PC-9 (cell line): ENCODE results near the gene TRIM56. TPM values are rescaled to one million over a fixed set of nuclear protein-coding genes. Genes with fewer than 3 reads are reported as not detected.

Experiments
- BruUV-seq: library from RNA; stranded (reverse); fragments of 400-500 nt; replicated peaks from 2 replicates; lab custom pipeline; 2021; lab: Mats Ljungman, UMichigan
- CTCF ChIA-PET: fragments of 300-600 bp; sonication (Branson Sonifier 250); formaldehyde crosslinking; loops from one replicate; lab custom pipeline; 2022; ENCODE audit warnings: antibody characterized with exemption; lab: Charles Lee
- POLR2A ChIA-PET: fragments of 300-600 bp; sonication (Branson Sonifier 250); formaldehyde crosslinking; loops from one replicate; lab custom pipeline; 2022; ENCODE audit warnings: antibody characterized with exemption; ENCODE audit not compliant: unreplicated experiment; lab: Charles Lee
- DNase-seq, 2 experiments: peaks; one replicate each; pipeline versions ENCODE4 v3.0.0 to v3.0.0-alpha.2; 2015 to 2022; ENCODE audit warnings: mixed read lengths in 1 of 2
- H2AFZ ChIP-seq: fragments of 200-600 bp; sonication (generic); 2 replicates; pipeline ENCODE4 v1.8.1; 2017; ENCODE audit warnings: antibody characterized with exemption
- H3F3A ChIP-seq: fragments of 200-600 bp; sonication (generic); 2 replicates; pipeline ENCODE4 v1.8.1; 2017; ENCODE audit warnings: antibody characterized with exemption, mild to moderate bottlenecking, low read depth; ENCODE audit not compliant: insufficient read depth
- H3K27ac ChIP-seq: fragments of 200-600 bp; sonication (generic); 2 replicates; pipeline ENCODE4 v1.6.1; 2016; ENCODE audit warnings: mixed run types
- H3K27me3 ChIP-seq: fragments of 200-600 bp; sonication (generic); 2 replicates; pipeline ENCODE4 v1.6.1; 2016; ENCODE audit warnings: low read depth, mixed run types; ENCODE audit not compliant: insufficient read depth
- H3K36me3 ChIP-seq: fragments of 200-600 bp; sonication (generic); 2 replicates; pipeline ENCODE4 v1.6.1; 2016; ENCODE audit warnings: low read depth, mixed run types
- H3K4me1 ChIP-seq: fragments of 200-600 bp; sonication (generic); replicated peaks from 2 replicates; pipeline ENCODE4 v1.6.1; 2016; ENCODE audit warnings: mixed run types; ENCODE audit not compliant: insufficient read depth
- H3K4me2 ChIP-seq: fragments of 200-600 bp; sonication (generic); 2 replicates; pipeline ENCODE4 v1.6.1; 2017; ENCODE audit warnings: mixed run types
- H3K4me3 ChIP-seq: fragments of 200-600 bp; sonication (generic); 2 replicates; pipeline ENCODE4 v1.6.1; 2016; ENCODE audit warnings: mixed run types
- H3K79me2 ChIP-seq: fragments of 200-600 bp; sonication (generic); 2 replicates; pipeline ENCODE4 v1.6.1; 2017; ENCODE audit warnings: low read depth, mixed run types
- H3K9me2 ChIP-seq: fragments of 200-600 bp; sonication (generic); 2 replicates; pipeline ENCODE4 v1.8.1; 2017; ENCODE audit warnings: mild to moderate bottlenecking; ENCODE audit not compliant: insufficient read depth
- H3K9me3 ChIP-seq: fragments of 200-600 bp; sonication (generic); 2 replicates; pipeline ENCODE4 v1.8.1; 2016; ENCODE audit warnings: low read depth; ENCODE audit not compliant: insufficient read depth
- H4K20me1 ChIP-seq: fragments of 200-600 bp; sonication (generic); 2 replicates; pipeline ENCODE4 v1.8.1; 2017; ENCODE audit not compliant: insufficient read depth
- EZH2 ChIP-seq: fragments of 200-600 bp; sonication (generic); IDR thresholded peaks from 2 replicates; pipeline ENCODE4 v1.8.0; 2017; ENCODE audit warnings: antibody characterized with exemption, low read depth
- intact Hi-C: fragments of 100-400 bp; cut with micrococcal nuclease; formaldehyde crosslinking; loops from one replicate; pipeline ENCODE4 v1.10.0; 2022; ENCODE audit not compliant: unreplicated experiment
- total RNA-seq: library from RNA; stranded (reverse); gene quantifications from 2 replicates; pipeline ENCODE4 v1.2.3, GENCODE V29; 2021
- TF ChIP-seq, protein P1 (sequence below): fragments of 200-600 bp; sonication (generic); conservative IDR thresholded peaks from 2 replicates; pipeline ENCODE4 v1.6.1; 2017; ENCODE audit warnings: mixed run types, antibody characterized with exemption, mild to moderate bottlenecking, moderate library complexity

Gene TRIM56
- total RNA-seq, 1 experiment from 2014 or later = 72.3 TPM

- Histone ChIP-seq H3K4me3 (no peak overlapping the region), H2AFZ (no peak overlapping the region), H3K27ac (no peak overlapping the region), H3K27me3 (no peaks in the 10 kb centered on the region), H3F3A (peaks cover 44% of the 10 kb centered on the region), H3K4me2 (no peak overlapping the region), H3K4me1 (peaks cover 28% of the 10 kb centered on the region), H4K20me1 (no peaks in the 10 kb centered on the region; the same call in 1 of the 2 replicates), H3K36me3 (no peaks in the 10 kb centered on the region), H3K9me2 (no peaks in the 10 kb centered on the region), H3K9me3 (no peaks in the 10 kb centered on the region), H3K79me2 (0 out of 2 replicates have a peak, but pooled peaks cover 8% of the 10 kb centered on the region)
- ChIA-PET POLR2A (interaction anchor here (0.7 kb wide), 1 partner anchor 21 kb away, joined by 3 read pairs; no protein-coding TSS in a partner anchor), CTCF (no interaction called here)
- TF ChIP-seq EZH2 = no peak
- TF ChIP-seq, protein P1, sequence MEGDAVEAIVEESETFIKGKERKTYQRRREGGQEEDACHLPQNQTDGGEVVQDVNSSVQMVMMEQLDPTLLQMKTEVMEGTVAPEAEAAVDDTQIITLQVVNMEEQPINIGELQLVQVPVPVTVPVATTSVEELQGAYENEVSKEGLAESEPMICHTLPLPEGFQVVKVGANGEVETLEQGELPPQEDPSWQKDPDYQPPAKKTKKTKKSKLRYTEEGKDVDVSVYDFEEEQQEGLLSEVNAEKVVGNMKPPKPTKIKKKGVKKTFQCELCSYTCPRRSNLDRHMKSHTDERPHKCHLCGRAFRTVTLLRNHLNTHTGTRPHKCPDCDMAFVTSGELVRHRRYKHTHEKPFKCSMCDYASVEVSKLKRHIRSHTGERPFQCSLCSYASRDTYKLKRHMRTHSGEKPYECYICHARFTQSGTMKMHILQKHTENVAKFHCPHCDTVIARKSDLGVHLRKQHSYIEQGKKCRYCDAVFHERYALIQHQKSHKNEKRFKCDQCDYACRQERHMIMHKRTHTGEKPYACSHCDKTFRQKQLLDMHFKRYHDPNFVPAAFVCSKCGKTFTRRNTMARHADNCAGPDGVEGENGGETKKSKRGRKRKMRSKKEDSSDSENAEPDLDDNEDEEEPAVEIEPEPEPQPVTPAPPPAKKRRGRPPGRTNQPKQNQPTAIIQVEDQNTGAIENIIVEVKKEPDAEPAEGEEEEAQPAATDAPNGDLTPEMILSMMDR = no peak
- DNase-seq = no peak
- intact Hi-C loops = no loop called here
- no TSS peak for BruUV-seq
These were observed 11.7 kb downstream of the TRIM56 start for GRCh38 chr7:101096957-101097347.

GRCh38 chr7:101097561-101097960, 12.3 kb downstream of the TRIM56 start:
- H3K27ac ChIP-seq = no peak overlapping the region

DNA sequence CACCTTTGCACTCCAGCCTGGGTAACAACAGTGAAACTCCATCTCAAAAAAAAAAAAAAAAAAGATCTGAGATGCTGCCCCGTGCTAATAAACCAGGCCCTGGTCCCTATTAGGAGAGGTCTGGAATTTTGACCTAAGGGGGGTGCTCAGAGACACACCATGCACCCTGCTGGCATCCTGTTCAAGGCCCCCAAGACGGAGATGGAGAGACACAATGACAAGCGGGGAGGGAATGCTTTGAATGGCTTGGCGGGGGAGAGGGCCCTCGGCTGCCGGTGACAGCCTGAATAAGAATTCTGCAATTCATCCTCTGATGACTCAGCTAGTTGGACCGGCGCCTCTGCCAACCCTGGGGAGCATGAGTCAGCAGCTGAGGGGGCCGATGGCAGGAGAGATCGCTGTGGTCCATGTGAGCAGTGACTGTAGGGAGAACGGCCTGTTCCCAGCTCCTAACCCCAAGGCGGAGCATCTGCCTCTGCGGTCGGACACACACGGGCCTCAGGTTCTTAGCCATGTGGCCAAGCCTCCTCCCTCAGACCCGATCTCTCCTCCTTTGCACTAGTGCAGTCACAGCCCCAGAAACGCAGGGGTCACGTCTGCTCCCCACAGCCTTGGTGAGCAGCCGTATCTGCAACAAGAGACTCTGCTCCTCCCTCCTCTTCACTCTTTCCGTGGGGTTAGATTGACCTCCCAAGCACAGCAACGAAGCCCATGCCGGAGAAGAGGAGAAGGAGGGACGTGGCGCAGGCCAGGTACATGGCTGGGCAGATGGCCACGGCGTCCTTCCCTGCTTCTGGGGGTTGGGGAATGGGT, 14.9 kb downstream of the TRIM56 start:
- H3K27ac ChIP-seq = peak overlapping the region; percentile 93
- H3K9me3 ChIP-seq = no peaks in the 10 kb centered on the region
- intact Hi-C loops = loop anchor here (1.0 kb wide), 6 partner anchors 9 to 38 kb away; partner anchors contain the start of gene TRIM56
- no peak overlapping the region for H2AFZ ChIP-seq
- DNase-seq = peak; percentile 95 to 98
- H3K79me2 ChIP-seq = peaks cover 19% of the 10 kb centered on the region; the same call in 1 of the 2 replicates
- BruUV-seq = no TSS peak
- no peaks in the 10 kb centered on the region for H3K36me3 ChIP-seq
- no peaks in the 10 kb centered on the region for H3K27me3 ChIP-seq
- TF ChIP-seq, protein P1 = no peak
- peaks cover 55% of the 10 kb centered on the region for H3F3A ChIP-seq
- ChIA-PET CTCF (interaction anchor here (0.5 to 1.0 kb wide), 7 partner anchors 9 to 406 kb away, joined by 3 to 6 read pairs (median 4); partner anchors contain the start of genes SERPINE1 and TRIM56), POLR2A (interaction anchor here (0.5 to 2.0 kb wide), 13 partner anchors 8 to 168 kb away, joined by 3 to 27 read pairs (median 11); partner anchors contain the start of gene SERPINE1)
- H3K4me1 ChIP-seq = peaks cover 53% of the 10 kb centered on the region
- no peaks in the 10 kb centered on the region for H3K9me2 ChIP-seq
- H3K4me2 ChIP-seq = peak overlapping the region; percentile 77
- no peaks in the 10 kb centered on the region for H4K20me1 ChIP-seq
- H3K4me3 ChIP-seq = peak overlapping the region; percentile 43; the same call in 1 of the 2 replicates

More at GRCh38 chr7:101097561-101097960, 12.3 kb downstream of the TRIM56 start:
- H3K27me3 ChIP-seq = no peaks in the 10 kb centered on the region
- no peaks in the 10 kb centered on the region for H3K9me2 ChIP-seq
- no peak for DNase-seq
- ChIA-PET CTCF (no interaction called here), POLR2A (no interaction called here)
- H3K4me1 ChIP-seq = peaks cover 34% of the 10 kb centered on the region
- H3K4me2 ChIP-seq = no peak overlapping the region
- no peaks in the 10 kb centered on the region; the same call in 1 of the 2 replicates for H4K20me1 ChIP-seq
- peaks cover 14% of the 10 kb centered on the region; the same call in 1 of the 2 replicates for H3K79me2 ChIP-seq
- no peaks in the 10 kb centered on the region for H3K9me3 ChIP-seq
- H2AFZ ChIP-seq = no peak overlapping the region
- H3F3A ChIP-seq = peaks cover 46% of the 10 kb centered on the region
- no peak overlapping the region for H3K4me3 ChIP-seq
- TF ChIP-seq EZH2 = no peak
- TF ChIP-seq, protein P1 = no peak
- intact Hi-C loops = no loop called here
- BruUV-seq = no TSS peak
- H3K36me3 ChIP-seq = no peaks in the 10 kb centered on the region
